NB4 (cell line): ENCODE measurements around the gene SSB.

Experiments
- CTCF ChIP-seq: IDR thresholded peaks from one replicate; pipeline ENCODE4 v1.5.1; 2012; ENCODE audit warnings: low read depth, low read length
- MAX ChIP-seq: IDR thresholded peaks from 2 replicates; pipeline ENCODE4 v1.6.1; 2011; ENCODE audit warnings: low read depth, low read length
- POLR2A ChIP-seq: IDR thresholded peaks from 2 replicates; pipeline ENCODE4 v1.6.1; 2011; ENCODE audit warnings: mild to moderate bottlenecking; ENCODE audit not compliant: insufficient read length; ENCODE audit errors: extremely low read depth

DNA sequence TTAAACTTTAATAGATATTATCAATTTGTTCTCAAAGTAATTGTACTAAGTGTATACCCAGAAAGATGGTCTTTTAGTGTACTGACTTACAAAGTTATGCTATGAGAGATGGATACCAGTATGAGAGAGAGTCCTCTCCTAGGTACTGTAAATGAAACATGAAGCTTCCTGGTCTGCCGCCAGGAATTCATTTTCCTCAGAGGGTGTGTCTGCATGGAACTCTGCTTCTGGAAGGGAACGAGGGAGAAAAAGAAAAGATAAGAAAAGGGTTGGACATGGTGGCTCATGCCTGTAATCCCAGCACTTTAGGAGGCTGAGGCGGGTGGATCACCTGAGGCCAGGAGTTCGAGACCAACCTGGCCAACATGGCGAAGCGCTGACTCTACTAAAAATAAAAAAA lies 2.2 kb upstream of the SSB start:
- TF ChIP-seq CTCF: no peak
- TF ChIP-seq MAX: no peak
- no peak for TF ChIP-seq POLR2A
